Activated CD4-positive, alpha-beta memory T cell treated with anti-CD3 and anti-CD28 coated beads for 36 hours (primary cell): Measurements from ENCODE around the gene COPG1. TPM values are rescaled to one million over a fixed set of nuclear protein-coding genes. Genes with fewer than 3 reads are reported as not detected.

Source experiments
- CTCF ChIA-PET: fragments of 350-600 bp; sonication (Branson Sonifier 250); formaldehyde crosslinking; loops from one replicate; lab custom pipeline; 2021; ENCODE audit warnings: antibody characterized with exemption, inconsistent platforms; lab: Charles Lee
- POLR2A ChIA-PET: fragments of 350-600 bp; sonication (Branson Sonifier 250); formaldehyde crosslinking; loops from one replicate; lab custom pipeline; 2021; ENCODE audit warnings: antibody characterized with exemption; lab: Charles Lee
- DNase-seq: peaks from one replicate; pipeline ENCODE4 v3.0.0-alpha.2; 2020
- H3K27ac Mint-ChIP-seq: one replicate; pipeline ENCODE4 v1.8.0; 2021; ENCODE audit warnings: mixed read lengths
- H3K27me3 Mint-ChIP-seq: one replicate; pipeline ENCODE4 v1.8.0; 2021; ENCODE audit warnings: mixed read lengths
- H3K36me3 Mint-ChIP-seq: one replicate; pipeline ENCODE4 v1.8.0; 2021; ENCODE audit warnings: mixed read lengths
- H3K4me1 Mint-ChIP-seq: one replicate; pipeline ENCODE4 v1.8.0; 2021; ENCODE audit warnings: low read depth, mixed read lengths
- H3K4me3 Mint-ChIP-seq: one replicate; pipeline ENCODE4 v1.8.0; 2021; ENCODE audit warnings: mild to moderate bottlenecking, mixed read lengths
- H3K9me3 Mint-ChIP-seq: one replicate; pipeline ENCODE4 v1.8.0; 2021; ENCODE audit warnings: mixed read lengths
- intact Hi-C: fragments of 100-400 bp; cut with micrococcal nuclease; formaldehyde crosslinking; loops from one replicate; pipeline ENCODE4 v1.15.1; 2023
- microRNA-seq: library from miRNA; unstranded; fragments of <30 nt; microRNA quantifications from one replicate; pipeline ENCODE4 v1.2.0, GENCODE V29; 2022; ENCODE audit warnings: borderline number of aligned reads, borderline microRNAs expressed, borderline replicate concordance
- total RNA-seq, 2 experiments: library from RNA; stranded (reverse); gene quantifications; one replicate each; pipeline ENCODE4 v1.2.3, GENCODE V29; 2021

Gene COPG1
- total RNA-seq, 2 experiments from 2014 or later, result 154 to 162 TPM

DNA sequence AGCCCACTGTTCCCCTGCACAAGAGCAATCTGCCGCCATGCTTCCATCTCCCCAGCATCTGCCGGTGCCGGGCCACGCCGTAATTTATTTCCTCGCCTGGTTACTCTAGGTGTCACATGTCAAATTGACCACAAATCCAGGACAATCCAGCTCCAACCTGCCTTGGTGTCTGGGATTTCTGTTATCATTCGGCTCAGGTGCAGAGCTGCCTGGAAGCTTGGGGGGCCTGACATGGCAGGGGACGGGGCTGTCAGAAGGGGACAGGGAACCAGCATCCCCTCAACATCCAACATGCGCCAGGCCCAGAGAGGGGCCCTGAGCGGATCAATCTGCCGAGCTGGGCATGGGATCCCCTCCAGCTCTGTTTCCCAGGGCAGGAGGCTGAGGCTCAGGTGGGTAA lies 77.2 kb downstream of the COPG1 start:
- POLR2A ChIA-PET, result interaction anchor here (2.0 kb wide), 1 partner anchor 10 kb away, joined by 9 read pairs; a partner anchor contains a TSS
- no peaks in the 10 kb centered on the region for H3K4me1 Mint-ChIP-seq
- CTCF ChIA-PET, result interaction anchor here (0.7 to 1.0 kb wide), 2 partner anchors 11 to 57 kb away, joined by 3 to 4 read pairs; a partner anchor contains a TSS
- H3K27ac Mint-ChIP-seq, result no peak overlapping the region
- intact Hi-C loops, result no loop called here
- H3K9me3 Mint-ChIP-seq, result no peaks in the 10 kb centered on the region
- no peaks in the 10 kb centered on the region for H3K27me3 Mint-ChIP-seq
- H3K36me3 Mint-ChIP-seq, result no peaks in the 10 kb centered on the region
- DNase-seq, result no peak
- no peak overlapping the region for H3K4me3 Mint-ChIP-seq

Small RNA genes within 50 kb of the gene (microRNA-seq; reads per million reads assigned to microRNA genes)
- not detected for gene MIR6826

Other genes with a start within 250 kb of the COPG1 start
- under 1 TPM; 0.12 to 0.24 TPM for gene EFCC1, start 248.3 kb upstream of the COPG1 start, total RNA-seq
- not detected for gene GP9, start 188.8 kb upstream of the COPG1 start, total RNA-seq
- 10 to 100 TPM; 45.7 to 49.7 TPM for gene RAB43, start 127.8 kb upstream of the COPG1 start, total RNA-seq
- gene ISY1, start 88.5 kb upstream of the COPG1 start, total RNA-seq, result 10 to 100 TPM; 60.7 to 61.7 TPM
- 100 to 1,000 TPM; 342 to 348 TPM for gene CNBP, start 65.7 kb upstream of the COPG1 start, total RNA-seq
- 10 to 100 TPM; 58.4 to 61.5 TPM for gene HMCES, start 29.3 kb downstream of the COPG1 start, total RNA-seq
- under 1 TPM; 0.31 to 0.45 TPM for gene EFCAB12, start 179.0 kb downstream of the COPG1 start, total RNA-seq
- gene MBD4, start 190.3 kb downstream of the COPG1 start, total RNA-seq, result 10 to 100 TPM; 50.5 to 53.7 TPM
- gene IFT122, start 190.6 kb downstream of the COPG1 start, total RNA-seq, result 10 to 100 TPM; 21.5 to 25.5 TPM